Activated T-cell treated with anti-CD3 and anti-CD28 coated beads, Interleukin-2, amount 50 U/mL, for 72 hours (primary cell): ENCODE data around the gene AKAP9. TPM values are rescaled to one million over a fixed set of nuclear protein-coding genes. Genes with fewer than 3 reads are reported as not detected.
"Not testable (repeated sequence)": the region's sequence is repeated elsewhere in the genome, so short reads cannot be mapped to it uniquely, and the experiment has no call there.

Experiments
- ATAC-seq, 2 donors: fragments of 150-1000 bp; cut with Tn5 transposase; replicated peaks in 1 of 2; 2 replicates each; pipeline ENCODE4 v1.10.0; 2021; ENCODE audit warnings: moderate library complexity in 2 of 2, mild to moderate bottlenecking in 1 of 2
- DNase-seq, 2 donors: peaks; one replicate each; pipeline ENCODE4 v3.0.0; 2021 to 2022; ENCODE audit warnings: mixed read lengths in 1 of 2
- H3K27ac Mint-ChIP-seq: one replicate; pipeline ENCODE4 v1.8.0; 2022; ENCODE audit warnings: mild to moderate bottlenecking, moderate library complexity, mixed read lengths
- H3K27me3 Mint-ChIP-seq: one replicate; pipeline ENCODE4 v1.8.0; 2022; ENCODE audit warnings: low read depth, mixed read lengths
- H3K36me3 Mint-ChIP-seq, 2 donors: one replicate each; pipeline ENCODE4 v1.8.0; 2022; ENCODE audit warnings: mixed read lengths in 2 of 2, mild to moderate bottlenecking in 1 of 2; ENCODE audit not compliant: insufficient read depth in 2 of 2
- H3K4me1 Mint-ChIP-seq: one replicate; pipeline ENCODE4 v1.8.0; 2022; ENCODE audit warnings: low read depth, mixed read lengths
- H3K4me3 Mint-ChIP-seq, 2 donors: one replicate each; pipeline ENCODE4 v1.8.0; 2022; ENCODE audit warnings: mild to moderate bottlenecking in 2 of 2, mixed read lengths in 2 of 2, moderate library complexity in 2 of 2
- H3K9me3 Mint-ChIP-seq, 2 donors: one replicate each; pipeline ENCODE4 v1.8.0; 2022; ENCODE audit warnings: mixed read lengths in 2 of 2
- total RNA-seq, 2 donors: library from RNA; stranded (reverse); gene quantifications; one replicate each; pipeline ENCODE4 v1.2.3, GENCODE V29; 2022

Gene AKAP9
- total RNA-seq, 2 donors from 2014 or later: 31.5 to 33.4 TPM

GRCh38 chr7:91916051-91916440 is 24.6 kb upstream of the AKAP9 start:
- no peaks in the 10 kb centered on the region for H3K36me3 Mint-ChIP-seq
- no peaks in the 10 kb centered on the region for H3K9me3 Mint-ChIP-seq
- DNase-seq: no peak
- H3K4me1 Mint-ChIP-seq: peaks cover 14% of the 10 kb centered on the region
- no peak overlapping the region for H3K27ac Mint-ChIP-seq
- no peak overlapping the region for H3K4me3 Mint-ChIP-seq
- H3K27me3 Mint-ChIP-seq: no peaks in the 10 kb centered on the region
- no peak for ATAC-seq

- no peak for ATAC-seq
- no peak for DNase-seq
- no peak overlapping the region for H3K27ac Mint-ChIP-seq
- peaks cover 14% of the 10 kb centered on the region for H3K4me1 Mint-ChIP-seq
- H3K4me3 Mint-ChIP-seq: no peak overlapping the region
- no peaks in the 10 kb centered on the region for H3K36me3 Mint-ChIP-seq
- no peaks in the 10 kb centered on the region for H3K27me3 Mint-ChIP-seq
- no peaks in the 10 kb centered on the region for H3K9me3 Mint-ChIP-seq
These were observed 22.3 kb upstream of the AKAP9 start for GRCh38 chr7:91918356-91918755.

DNA sequence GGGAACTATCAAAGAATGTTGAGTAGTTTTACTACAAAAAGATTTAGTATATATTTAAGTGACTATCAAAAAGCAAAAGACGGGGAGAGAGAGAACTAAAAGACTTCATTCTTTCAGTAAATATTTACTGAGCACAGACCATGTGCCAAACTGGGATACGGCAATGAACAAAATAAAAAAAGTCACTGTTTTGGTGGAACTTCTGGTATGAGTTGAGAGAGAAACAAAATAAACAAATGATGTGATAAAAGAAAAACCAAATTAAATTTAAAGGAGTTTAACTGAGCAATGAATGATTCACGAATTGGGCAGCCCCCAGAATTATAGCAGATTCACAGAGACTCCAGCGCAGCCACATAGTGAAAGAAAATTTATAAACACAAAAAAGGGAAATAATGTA is 17.8 kb upstream of the AKAP9 start:
- peaks cover 9% of the 10 kb centered on the region for H3K27me3 Mint-ChIP-seq
- peaks cover 0 to 3% of the 10 kb centered on the region in 2 donors for H3K9me3 Mint-ChIP-seq
- DNase-seq (no peak), ATAC-seq (no peak)
- H3K27ac Mint-ChIP-seq: no peak overlapping the region
- H3K36me3 Mint-ChIP-seq: no peaks in the 10 kb centered on the region
- H3K4me1 Mint-ChIP-seq: peaks cover 2% of the 10 kb centered on the region
- no peak overlapping the region for H3K4me3 Mint-ChIP-seq

DNA sequence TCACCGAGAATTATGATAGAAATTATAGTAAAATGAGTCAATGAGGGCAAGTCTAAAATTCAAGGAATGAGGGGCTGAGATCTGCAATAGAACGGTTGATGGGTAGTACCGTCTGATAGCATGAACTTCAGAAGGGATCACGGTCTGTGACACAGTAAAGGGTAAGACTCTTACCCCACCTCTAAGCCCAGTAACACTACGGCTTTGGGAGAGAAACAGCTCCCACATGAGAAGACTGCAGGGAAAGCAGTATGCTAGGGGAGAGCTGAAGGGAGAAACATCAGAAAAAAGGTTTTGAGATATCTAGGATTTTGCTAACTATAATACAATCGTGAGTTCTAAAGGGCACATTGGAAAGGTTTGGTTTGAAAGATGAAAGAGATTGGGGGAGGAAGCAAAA is 12.8 kb upstream of the AKAP9 start:
- Mint-ChIP-seq H3K4me3 (peak overlapping the region in 1 of 2 donors; percentile 51), H3K36me3 (no peaks in the 10 kb centered on the region), H3K4me1 (peaks cover 21% of the 10 kb centered on the region), H3K27me3 (peaks cover 14% of the 10 kb centered on the region), H3K9me3 (peaks cover 0 to 3% of the 10 kb centered on the region in 2 donors), H3K27ac (no peak overlapping the region)
- DNase-seq (no peak), ATAC-seq (no peak)

GRCh38 chr7:91929463-91929862 is 11.2 kb upstream of the AKAP9 start:
- Mint-ChIP-seq H3K27ac (no peak overlapping the region), H3K9me3 (peaks cover 0 to 3% of the 10 kb centered on the region in 2 donors), H3K36me3 (no peaks in the 10 kb centered on the region), H3K4me1 (peaks cover 21% of the 10 kb centered on the region), H3K4me3 (peak overlapping the region in 1 of 2 donors; percentile 17), H3K27me3 (peaks cover 14% of the 10 kb centered on the region)
- ATAC-seq (peak; percentile 86 to 88), DNase-seq (no peak)

DNA sequence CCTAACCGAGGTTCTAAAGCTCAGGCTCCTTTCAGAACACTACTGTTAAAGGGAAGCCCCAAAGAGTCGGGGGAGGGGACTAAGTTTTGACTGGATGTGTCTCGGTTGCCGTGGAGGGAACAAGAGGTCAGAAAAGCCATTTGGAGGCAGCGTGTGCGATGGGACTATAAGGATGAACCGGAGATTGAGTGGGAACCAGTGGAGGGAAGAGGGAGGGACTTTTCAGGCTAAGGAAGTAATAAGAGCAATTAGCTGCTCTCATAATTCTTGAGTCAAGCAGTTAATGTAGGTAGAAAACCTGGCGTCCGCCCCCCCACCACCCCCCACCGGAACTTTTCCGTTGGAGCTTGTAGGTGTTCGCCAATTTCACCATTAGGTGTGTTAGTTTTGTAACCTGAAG is 491 bp upstream of the AKAP9 start:
- Mint-ChIP-seq H3K9me3 (no peaks in the 10 kb centered on the region), H3K4me3 (peak overlapping the region; percentile 95 to 96), H3K27ac (peak overlapping the region; percentile 98), H3K36me3 (peaks cover 4% of the 10 kb centered on the region in 2 donors), H3K27me3 (no peaks in the 10 kb centered on the region), H3K4me1 (peaks cover 36% of the 10 kb centered on the region)
- ATAC-seq (peak; percentile 12 to 30), DNase-seq (peak; percentile 41 to 48)

GRCh38 chr7:91941450-91941849 is 788 bp downstream of the AKAP9 start:
- ATAC-seq (peak; percentile 38 to 41), DNase-seq (peak; percentile 40 to 56)
- H3K4me3 Mint-ChIP-seq: peak overlapping the region; percentile 95 to 96
- H3K27me3 Mint-ChIP-seq: no peaks in the 10 kb centered on the region
- H3K27ac Mint-ChIP-seq: peak overlapping the region; percentile 96
- H3K36me3 Mint-ChIP-seq: peaks cover 4% of the 10 kb centered on the region in 2 donors
- peaks cover 46% of the 10 kb centered on the region for H3K4me1 Mint-ChIP-seq
- H3K9me3 Mint-ChIP-seq: no peaks in the 10 kb centered on the region

- H3K27me3 Mint-ChIP-seq: no peaks in the 10 kb centered on the region
- DNase-seq (no peak), ATAC-seq (no peak)
- H3K4me1 Mint-ChIP-seq: peaks cover 48% of the 10 kb centered on the region
- peak overlapping the region; percentile 8 for H3K27ac Mint-ChIP-seq
- H3K4me3 Mint-ChIP-seq: peak overlapping the region; percentile 95 to 96
- H3K36me3 Mint-ChIP-seq: peaks cover 4% of the 10 kb centered on the region in 2 donors
- no peaks in the 10 kb centered on the region for H3K9me3 Mint-ChIP-seq
These were observed 1.6 kb downstream of the AKAP9 start for GRCh38 chr7:91942312-91942711.

GRCh38 chr7:91944970-91945369 is 4.3 kb downstream of the AKAP9 start:
- Mint-ChIP-seq H3K4me1 (peaks cover 50% of the 10 kb centered on the region), H3K36me3 (peaks cover 4 to 11% of the 10 kb centered on the region in 2 donors)
- not testable (repeated sequence) for H3K9me3 Mint-ChIP-seq, ATAC-seq, H3K27ac Mint-ChIP-seq, DNase-seq, H3K4me3 Mint-ChIP-seq, H3K27me3 Mint-ChIP-seq

- ATAC-seq (no peak), DNase-seq (no peak)
- H3K4me1 Mint-ChIP-seq: peaks cover 53% of the 10 kb centered on the region
- H3K27me3 Mint-ChIP-seq: no peaks in the 10 kb centered on the region
- peaks cover 4 to 9% of the 10 kb centered on the region in 2 donors for H3K36me3 Mint-ChIP-seq
- H3K27ac Mint-ChIP-seq: no peak overlapping the region
- H3K4me3 Mint-ChIP-seq: no peak overlapping the region
- peaks cover 0 to 2% of the 10 kb centered on the region in 2 donors for H3K9me3 Mint-ChIP-seq
These were observed 4.8 kb downstream of the AKAP9 start for GRCh38 chr7:91945476-91945875.

GRCh38 chr7:91946549-91946948 is 5.9 kb downstream of the AKAP9 start:
- ATAC-seq: no peak
- H3K4me3 Mint-ChIP-seq: no peak overlapping the region
- no peaks in the 10 kb centered on the region for H3K27me3 Mint-ChIP-seq
- H3K36me3 Mint-ChIP-seq: peaks cover under 1 to 7% of the 10 kb centered on the region in 2 donors
- H3K27ac Mint-ChIP-seq: no peak overlapping the region
- peaks cover 54% of the 10 kb centered on the region for H3K4me1 Mint-ChIP-seq
- H3K9me3 Mint-ChIP-seq: peaks cover 0 to 2% of the 10 kb centered on the region in 2 donors
- no peak for DNase-seq

DNA sequence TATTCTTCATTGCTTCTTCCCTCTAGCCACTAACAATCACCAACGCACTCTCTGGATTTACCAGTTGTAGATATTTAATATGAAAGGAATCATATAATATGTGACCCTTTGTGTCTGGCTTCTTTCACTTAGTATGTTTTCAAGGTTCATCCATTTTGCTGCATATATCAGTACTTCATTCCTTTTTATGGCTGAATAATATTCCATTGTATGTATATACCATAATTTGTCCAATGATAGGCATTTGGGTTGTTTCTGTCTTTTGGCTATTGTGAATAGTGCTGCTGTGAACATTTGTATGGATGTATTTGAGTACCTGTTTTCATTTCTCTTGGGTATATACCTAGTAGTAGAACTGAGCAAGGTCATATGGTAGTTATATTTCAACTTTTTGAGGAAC is 7.3 kb downstream of the AKAP9 start:
- Mint-ChIP-seq H3K27me3 (no peaks in the 10 kb centered on the region), H3K4me3 (no peak overlapping the region), H3K27ac (no peak overlapping the region), H3K36me3 (peaks cover 0 to 7% of the 10 kb centered on the region in 2 donors), H3K9me3 (peaks cover 0 to 2% of the 10 kb centered on the region in 2 donors), H3K4me1 (peaks cover 42% of the 10 kb centered on the region)
- ATAC-seq (no peak), DNase-seq (no peak)

GRCh38 chr7:91949221-91950009 is 8.8 kb downstream of the AKAP9 start:
- Mint-ChIP-seq H3K27ac (peak overlapping the region; percentile 15), H3K27me3 (no peaks in the 10 kb centered on the region), H3K4me1 (peaks cover 35% of the 10 kb centered on the region), H3K9me3 (peaks cover 0 to 2% of the 10 kb centered on the region in 2 donors), H3K36me3 (peaks cover 0 to 7% of the 10 kb centered on the region in 2 donors), H3K4me3 (no peak overlapping the region)
- ATAC-seq: peak; percentile 37 to 58
- DNase-seq: no peak

DNA sequence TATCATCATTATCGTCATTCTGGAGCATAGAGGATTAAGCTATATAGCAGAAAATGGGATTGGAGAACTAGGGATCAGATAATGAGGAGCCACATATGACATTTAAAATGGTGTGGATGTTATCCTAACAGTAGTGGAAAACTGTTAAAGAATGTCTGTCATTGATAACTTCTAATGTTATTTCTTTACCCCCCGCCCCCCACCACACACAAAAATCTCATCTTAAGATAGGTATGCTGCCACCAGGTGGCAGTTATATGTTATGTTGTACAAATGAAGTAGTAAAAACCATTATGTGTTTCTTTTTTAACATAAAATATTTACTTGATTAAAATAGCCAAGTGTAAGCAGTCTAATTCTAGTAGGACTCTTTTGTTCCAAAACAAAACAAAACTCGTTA is 13.0 kb downstream of the AKAP9 start:
- Mint-ChIP-seq H3K27me3 (no peaks in the 10 kb centered on the region), H3K27ac (no peak overlapping the region), H3K4me1 (peaks cover 16% of the 10 kb centered on the region), H3K36me3 (peaks cover 0 to 2% of the 10 kb centered on the region in 2 donors), H3K9me3 (no peaks in the 10 kb centered on the region), H3K4me3 (no peak overlapping the region)
- DNase-seq: no peak
- ATAC-seq: no peak
